Adrenal gland (tissue), 12 donors: Measurements from ENCODE around the gene B4GALNT2. TPM values are rescaled to one million over a fixed set of nuclear protein-coding genes. Genes with fewer than 3 reads are reported as not detected.
A peak's percentile ranks its signal among the peaks of the same experiment; 100 is the strongest.

ENCODE experiments used
- DNase-seq, 7 donors: peaks; one replicate each; pipeline ENCODE4 v3.0.0-alpha.2; 2019 to 2020
- H3K27ac ChIP-seq, 5 donors: fragments of 200-600 bp; sonication (generic) in 4 of 5; 1 replicate in 3 of 5; 2 replicates in 2 of 5; pipeline versions ENCODE4 v1.5.1 to v1.8.0; 2016 to 2020; ENCODE audit warnings: mild to moderate bottlenecking in 1 of 5
- H3K27me3 ChIP-seq: fragments of 200-600 bp; 2 replicates; pipeline ENCODE4 v1.8.0; 2021
- H3K36me3 ChIP-seq, 2 donors: fragments of 200-600 bp; replicated peaks in 1 of 2; 1 replicate in 1 of 2; 2 replicates in 1 of 2; pipeline versions ENCODE4 v1.5.1 to v1.8.0; 2018 to 2022
- H3K4me1 ChIP-seq, 2 donors: fragments of 200-600 bp; replicated peaks in 1 of 2; 1 replicate in 1 of 2; 2 replicates in 1 of 2; pipeline versions ENCODE4 v1.5.1 to v1.8.0; 2018 to 2021
- H3K4me3 ChIP-seq, 4 donors: fragments of 200-600 bp; sonication (generic) in 3 of 4; one replicate each; pipeline ENCODE4 v1.5.1; 2016 to 2018
- H3K9me3 ChIP-seq, 3 donors: fragments of 200-600 bp; sonication (generic) in 1 of 3; replicated peaks in 1 of 3; 1 replicate in 2 of 3; 2 replicates in 1 of 3; pipeline versions ENCODE4 v1.5.1 to v1.8.0; 2016 to 2021
- CTCF ChIP-seq, 6 experiments: fragments of 450-650 bp in 4 of 6; fragments of 200-600 bp in 2 of 6; sonication (generic) in 1 of 6; IDR thresholded peaks; 1 replicate in 5 of 6; 2 replicates in 1 of 6; pipeline versions ENCODE4 v1.5.1 to v1.8.0; 2016 to 2021; ENCODE audit warnings: antibody characterized with exemption in 6 of 6, mild to moderate bottlenecking in 2 of 6, moderate library complexity in 1 of 6
- POLR2A ChIP-seq, 2 donors: fragments of 450-650 bp; IDR thresholded peaks; one replicate each; pipeline ENCODE4 v1.6.1; 2017; ENCODE audit warnings: antibody characterized with exemption in 2 of 2, mild to moderate bottlenecking in 2 of 2, moderate library complexity in 1 of 2
- WGBS, 4 donors: extraction: QIAGEN DNeasy Blood & Tissue Kit in 2 of 4; methylation state at CpG; one replicate each; pipeline versions ENCODE4 v1.1.5 to v1.1.7; 2013 to 2017; 5-methylcytosine and 5-hydroxymethylcytosine counted together
- intact Hi-C, 2 donors: fragments of 100-400 bp; cut with DNase I; formaldehyde crosslinking; loops; one replicate each; pipeline versions ENCODE4 v1.14.1 to v1.15.0; 2022 to 2023
- polyA plus RNA-seq, 3 donors: library from polyadenylated mRNA; stranded (reverse); fragments of 200-250 nt in 2 of 3; fragments of 350-450 nt in 1 of 3; fragmentation: Illumina TruSeq in 1 of 3; extraction: RNeasy Lipid Tissue Mini Kit (QIAGEN cat#74804) in 1 of 3; gene quantifications; one replicate each; pipeline ENCODE4 v1.2.3, GENCODE V29; 2013 to 2014
- total RNA-seq, 9 donors: library from RNA; depleted of rRNA in 4 of 9; stranded (reverse); fragments of >200 nt in 4 of 9; fragments of 120-200 nt in 1 of 9; fragmentation: NEBNext Ultra II Directional in 1 of 9; extraction: Animal tissue kit (Norgen Biotek cat#: 25700) in 1 of 9; gene quantifications; one replicate each; pipeline versions ENCODE4 v1.1.0 to v1.2.4, GENCODE V29; 2013 to 2023
- donor health status: healthy with polysubstance abuse.
- donor health status: Bipolar disorder and iron deficiency.
- donor health status: DM: yes; HTN: yes; CAD: no.
- donor health status: DM: no; HTN: no; CAD: no.
- donor health status: DM: no; HTN: no; CAD: no.
- donor health status: DM: yes; HTN: yes; CAD: no.

Gene B4GALNT2
- total and polyA plus RNA-seq, 12 donors, result 0.04 to 3.4 (median 0.19) TPM; not detected in 2

GRCh38 chr17:49218941-49219913 is 86.7 kb downstream of the B4GALNT2 start:
- WGBS, 4 donors, result 47 to 61% (median 50%) methylated on average over 27 to 37 of the region's 37 CpGs
- Histone ChIP-seq H3K9me3 (no peaks in the 10 kb centered on the region), H3K36me3 (no peaks in the 10 kb centered on the region), H3K4me1 (peaks cover 15 to 17% of the 10 kb centered on the region in 2 donors), H3K27ac (peak overlapping the region in 2 of 5 donors; percentile 47 to 62), H3K4me3 (no peak overlapping the region), H3K27me3 (peaks cover 17% of the 10 kb centered on the region)
- DNase-seq, result peak in 3 of 7 donors; percentile 32 to 60 (median 39)
- intact Hi-C loops, result no loop called here
- no peak for TF ChIP-seq POLR2A (IDR thresholded peaks at IDR 0.05)
- peak in 2 of 6 experiments; percentile 4 to 9 for TF ChIP-seq CTCF (IDR thresholded peaks at IDR 0.05)

GRCh38 chr17:49219987-49220386 is 87.4 kb downstream of the B4GALNT2 start:
- Histone ChIP-seq H3K9me3 (no peaks in the 10 kb centered on the region), H3K27ac (no peak overlapping the region), H3K27me3 (peaks cover 25% of the 10 kb centered on the region), H3K36me3 (no peaks in the 10 kb centered on the region), H3K4me1 (peaks cover 9 to 13% of the 10 kb centered on the region in 2 donors), H3K4me3 (no peak overlapping the region)
- no peak for DNase-seq
- WGBS, 4 donors, result 68 to 89% (median 78%) methylated on average over 12 to 15 of the region's 15 CpGs
- intact Hi-C loops, result loop anchor here in 1 of 2 donors (5.0 kb wide), 1 partner anchor 38 kb away; no protein-coding TSS in a partner anchor
- TF ChIP-seq CTCF (IDR thresholded peaks at IDR 0.05), result no peak
- no peak for TF ChIP-seq POLR2A (IDR thresholded peaks at IDR 0.05)

- intact Hi-C loops, result loop anchor here in 1 of 2 donors (5.0 kb wide), 1 partner anchor 41 kb away; no protein-coding TSS in a partner anchor
- Histone ChIP-seq H3K9me3 (no peaks in the 10 kb centered on the region), H3K36me3 (no peaks in the 10 kb centered on the region), H3K4me3 (no peak overlapping the region), H3K4me1 (peaks cover 0 to 13% of the 10 kb centered on the region in 2 donors), H3K27me3 (peaks cover 26% of the 10 kb centered on the region), H3K27ac (no peak overlapping the region)
- TF ChIP-seq CTCF (IDR thresholded peaks at IDR 0.05), result no peak
- TF ChIP-seq POLR2A (IDR thresholded peaks at IDR 0.05), result no peak
- WGBS, 4 donors, result 18 to 27% (median 23%) methylated on average over 6 to 9 of the region's 9 CpGs
- no peak for DNase-seq
Measured at GRCh38 chr17:49223168-49223516, 90.6 kb downstream of the B4GALNT2 start.

- Histone ChIP-seq H3K4me1 (peaks cover 0 to 13% of the 10 kb centered on the region in 2 donors), H3K27ac (no peak overlapping the region), H3K4me3 (no peak overlapping the region), H3K27me3 (peaks cover 26% of the 10 kb centered on the region), H3K36me3 (no peaks in the 10 kb centered on the region), H3K9me3 (no peaks in the 10 kb centered on the region)
- DNase-seq, result peak in 6 of 7 donors; percentile 46 to 77 (median 60)
- intact Hi-C loops, result loop anchor here in 1 of 2 donors (5.0 kb wide), 1 partner anchor 41 kb away; no protein-coding TSS in a partner anchor
- 5 to 9% (median 7%) methylated on average over 13 to 31 of the region's 31 CpGs for WGBS, 4 donors
- TF ChIP-seq POLR2A (IDR thresholded peaks at IDR 0.05), result no peak
- peak; percentile 60 to 76 (median 74) for TF ChIP-seq CTCF (IDR thresholded peaks at IDR 0.05)
Measured at GRCh38 chr17:49223517-49224197, 91.1 kb downstream of the B4GALNT2 start.
